ENCODE results near the gene RPP30.
"Not testable (repeated sequence)": the region's sequence is repeated elsewhere in the genome, so short reads cannot be mapped to it uniquely, and the experiment has no call there.

The RPP30 gene

DNA sequence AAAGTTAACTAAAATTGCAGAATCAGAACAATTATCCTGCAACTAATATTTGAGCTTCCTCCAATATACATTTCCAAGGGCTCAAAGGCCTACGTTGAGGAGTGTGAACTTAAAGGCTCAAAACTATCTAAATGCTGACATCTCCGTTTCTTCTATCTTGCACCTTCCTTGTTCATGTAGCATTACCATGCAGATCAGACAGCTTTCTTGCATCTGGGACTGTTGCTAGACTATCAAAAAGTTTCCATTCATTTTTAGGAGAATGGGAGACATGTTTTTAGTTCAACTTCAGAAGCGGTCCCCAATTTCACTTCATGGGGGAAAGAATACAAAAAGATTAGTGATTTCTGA, 46.2 kb downstream of the RPP30 start:
- DNase-seq, result no peak

DNA sequence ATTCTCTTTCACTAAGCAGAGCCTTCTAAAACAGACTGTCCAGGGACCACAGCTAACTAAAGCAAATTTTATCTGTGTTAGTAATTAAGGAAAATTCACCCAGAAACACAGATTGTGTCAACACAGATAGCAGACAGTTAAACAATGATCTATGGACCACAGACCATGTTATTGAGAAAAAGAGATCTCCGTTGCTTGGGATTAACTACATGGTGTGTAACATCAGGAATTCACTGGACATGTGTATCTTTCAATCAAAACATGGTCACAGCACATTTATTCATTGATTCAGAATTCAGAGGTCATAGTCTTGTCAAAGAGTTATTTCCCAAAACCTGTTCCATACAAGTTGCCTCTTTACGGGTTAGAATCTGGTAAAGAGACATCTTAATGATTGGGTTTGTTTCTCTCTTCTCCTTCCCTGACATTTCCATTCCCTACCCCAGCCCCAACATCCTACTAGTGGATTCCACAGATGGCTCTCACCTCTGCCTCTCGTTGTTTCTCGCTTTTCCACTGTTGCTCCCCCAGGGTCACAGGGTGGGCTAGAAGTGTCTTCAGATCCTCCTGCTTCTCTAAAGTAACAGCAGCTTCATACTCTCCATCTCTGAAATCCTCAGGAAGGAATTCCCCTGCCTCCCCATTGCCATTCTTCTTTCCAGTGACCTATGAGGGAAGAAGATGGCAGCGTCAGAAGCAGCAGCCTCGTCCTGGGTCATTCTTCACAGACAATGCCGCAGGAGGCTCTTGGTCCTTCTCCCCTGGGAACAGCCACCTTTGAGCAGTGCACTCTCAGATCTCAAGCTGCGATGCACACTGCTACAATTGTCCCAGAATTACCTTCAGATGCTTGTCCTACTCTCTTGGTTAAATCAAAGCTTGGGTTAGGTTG, 48.2 kb downstream of the RPP30 start:
- DNase-seq, result no peak

DNA sequence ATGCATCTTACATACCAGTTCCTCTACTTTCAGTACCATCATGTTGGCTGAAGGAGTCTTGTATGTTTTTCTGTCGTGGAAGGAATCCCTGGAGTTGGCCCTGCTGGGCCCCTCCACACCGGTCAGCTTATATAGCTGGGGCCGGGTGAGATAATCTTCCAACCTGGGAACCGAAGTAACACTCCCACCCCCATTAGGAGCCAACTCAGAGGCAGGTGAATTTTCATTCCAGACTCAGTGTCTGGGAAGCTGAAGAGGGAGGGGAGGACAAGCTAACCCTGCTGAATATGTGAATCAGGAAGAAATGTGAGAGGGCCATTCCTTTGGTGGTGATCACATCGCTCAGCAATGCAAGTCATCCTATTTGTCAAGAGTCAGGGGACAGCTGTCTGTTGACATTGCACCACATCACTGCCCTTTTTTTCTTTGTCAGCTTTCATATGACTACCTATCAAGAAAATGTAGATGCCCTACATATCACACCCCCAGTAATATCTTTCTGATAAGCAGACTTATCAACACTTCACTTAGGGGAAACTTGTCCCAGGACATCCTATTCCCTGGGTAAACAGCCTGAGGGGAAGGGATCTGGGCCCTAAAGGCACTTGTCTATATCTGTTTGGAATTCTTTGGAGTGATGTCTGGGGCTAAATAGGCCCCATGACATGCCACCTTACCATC, 49.4 kb downstream of the RPP30 start, which contains the start of gene ANKRD1:
Gene ANKRD1 (minus strand): TSS at position 102 of the 681 bp plus-strand sequence. CDS start 60 bp downstream, at position 42.
- DNase-seq, result no peak

DNA sequence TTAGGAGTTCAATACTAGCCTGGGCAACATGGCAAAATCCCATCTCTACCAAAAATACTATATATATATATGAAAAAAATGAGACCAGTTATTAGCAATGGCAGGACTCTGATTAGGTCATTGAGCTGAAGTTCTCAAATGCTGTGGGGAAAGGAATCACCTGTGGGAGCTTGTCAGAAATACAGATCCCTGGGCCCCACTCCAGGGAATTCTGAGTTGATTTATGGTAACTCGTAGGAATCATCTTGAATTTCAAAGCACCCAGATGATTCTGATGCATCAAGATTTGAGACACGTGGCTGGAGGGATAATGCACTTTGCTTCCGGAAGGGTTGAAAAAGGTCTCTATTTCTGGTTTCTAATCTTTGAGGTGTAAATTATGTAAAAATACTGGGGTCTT, 50.1 kb downstream of the RPP30 start:
- DNase-seq, result no peak

DNA sequence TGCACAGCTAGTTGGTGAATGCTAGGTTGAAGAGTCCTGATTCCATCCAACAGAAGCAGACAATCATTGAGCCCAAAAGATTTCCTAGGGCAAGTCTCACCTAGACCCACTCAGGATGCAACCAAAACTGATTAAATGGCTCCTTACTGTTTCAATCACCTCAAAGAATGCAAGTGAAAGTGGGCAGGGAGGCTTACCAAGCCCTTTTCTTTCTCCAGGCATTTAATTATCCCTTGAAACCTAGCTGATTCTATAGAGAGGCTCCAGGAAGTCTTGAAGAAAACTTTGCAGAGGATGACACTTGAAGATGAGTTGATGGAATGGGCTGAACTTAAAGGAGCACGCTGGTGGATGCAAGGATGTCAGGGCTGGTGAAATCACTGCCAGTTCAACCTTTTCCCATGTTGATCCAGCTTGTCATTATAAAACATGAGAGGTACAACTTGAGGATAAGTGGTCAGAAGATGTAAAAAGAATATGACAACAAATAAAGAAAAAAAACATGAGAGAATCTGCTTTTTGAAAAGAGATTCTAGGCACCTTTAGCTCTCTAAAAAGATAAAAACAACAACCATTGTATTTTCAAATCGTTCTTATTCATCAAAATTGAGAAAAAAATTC, 51.4 kb downstream of the RPP30 start:
- no peak for DNase-seq

DNA sequence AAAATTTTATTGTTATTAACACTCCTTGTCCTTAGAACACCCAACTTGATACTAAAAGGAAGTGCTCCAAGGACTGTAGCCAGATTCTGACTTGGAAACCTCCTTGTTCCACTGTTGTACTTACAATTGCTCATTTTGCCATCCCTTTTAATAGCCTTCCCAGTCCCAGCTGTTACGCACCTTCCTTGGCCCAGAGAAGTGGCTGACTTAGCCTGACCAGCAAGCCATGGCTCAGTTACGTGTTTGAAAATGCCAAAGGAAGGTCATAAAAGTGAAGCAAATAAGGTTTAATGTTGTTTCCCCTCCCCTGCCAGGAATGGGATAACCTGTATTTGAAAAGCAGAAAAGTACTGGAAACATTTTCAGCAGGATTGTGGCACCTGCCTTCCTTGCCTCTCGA, 52.8 kb downstream of the RPP30 start:
- DNase-seq, result no peak

DNA sequence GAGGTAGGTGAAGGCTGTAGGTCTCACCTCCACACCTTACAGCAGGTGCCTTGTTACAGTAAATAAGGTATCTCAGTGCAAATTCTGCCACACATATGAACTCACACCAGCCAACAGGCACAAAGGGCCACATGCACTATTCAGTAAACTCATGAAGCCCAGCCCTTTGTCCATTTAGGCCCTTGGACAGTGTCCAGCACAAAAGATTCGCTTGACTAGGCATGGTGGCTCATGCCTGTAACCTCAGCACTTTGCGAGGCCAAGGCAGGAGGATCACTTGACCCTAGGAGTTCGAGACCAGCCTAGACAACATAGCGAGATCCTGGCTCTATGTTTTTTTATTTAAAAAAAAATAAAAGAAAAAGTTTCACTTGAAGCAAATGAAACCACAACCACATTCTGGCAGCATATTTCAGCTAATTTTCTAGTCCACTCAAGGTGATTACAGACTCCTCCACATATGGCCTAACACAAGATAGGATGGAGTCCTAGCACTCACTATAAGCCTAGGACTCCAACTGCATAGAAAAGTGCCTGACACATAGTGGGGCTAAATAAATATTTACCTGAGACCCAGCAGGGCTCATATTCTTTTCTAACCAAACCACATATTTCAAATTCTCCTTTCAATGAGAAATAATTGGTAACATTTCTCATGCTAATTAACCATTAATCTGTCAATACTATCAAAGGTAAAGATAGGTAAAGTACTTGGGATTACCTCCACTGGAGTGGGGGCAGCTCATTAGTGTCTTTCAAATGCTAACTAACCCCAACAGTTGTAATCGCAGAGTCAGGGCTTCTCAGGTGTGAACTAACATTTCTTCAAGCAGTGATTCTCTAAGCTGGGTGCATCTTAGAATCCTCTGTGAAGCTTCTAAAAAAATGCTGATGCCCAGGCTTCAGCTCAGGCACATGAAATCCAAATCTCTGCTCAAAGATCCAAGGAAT, 53.6 kb downstream of the RPP30 start:
- DNase-seq, result no peak

DNA sequence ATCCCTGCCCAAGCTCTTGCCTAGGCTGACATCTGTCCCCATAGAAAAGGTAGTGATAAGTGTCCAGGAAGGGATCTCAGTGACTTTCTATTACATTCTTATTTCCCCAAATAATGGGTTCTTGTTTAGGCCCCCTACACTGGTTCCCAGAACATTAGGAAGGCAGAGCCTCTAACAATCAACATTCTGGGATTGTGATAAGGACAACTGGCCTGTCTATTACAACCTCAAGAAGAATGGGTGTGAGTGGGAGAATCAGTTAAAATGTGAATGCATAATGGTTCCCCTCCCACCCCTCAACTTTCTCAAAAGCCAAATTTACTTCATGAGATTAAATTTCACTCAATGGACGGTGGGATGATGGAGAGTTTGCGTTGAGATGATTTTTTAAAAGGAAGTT, 55.5 kb downstream of the RPP30 start:
- DNase-seq, result no peak

DNA sequence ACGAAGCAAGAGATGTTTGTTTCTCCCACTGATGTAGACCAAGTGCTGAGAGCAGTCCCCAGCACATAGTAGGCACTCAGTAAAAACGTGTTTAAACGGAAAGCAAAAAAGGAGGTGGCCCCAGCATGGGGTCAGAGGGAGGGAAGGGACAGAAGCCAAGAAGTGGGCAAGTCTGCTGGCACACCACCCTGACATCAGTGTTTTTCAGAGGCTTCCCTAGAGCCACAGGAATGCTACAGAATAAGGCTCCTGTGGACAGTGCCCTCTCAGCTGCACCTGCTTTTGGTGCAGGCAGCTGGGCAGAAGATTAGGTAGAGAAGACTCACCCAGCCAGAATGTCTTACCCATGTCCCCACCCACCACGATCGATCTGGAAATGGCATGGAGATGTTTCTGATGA, 57.4 kb downstream of the RPP30 start:
- no peak for DNase-seq

DNA sequence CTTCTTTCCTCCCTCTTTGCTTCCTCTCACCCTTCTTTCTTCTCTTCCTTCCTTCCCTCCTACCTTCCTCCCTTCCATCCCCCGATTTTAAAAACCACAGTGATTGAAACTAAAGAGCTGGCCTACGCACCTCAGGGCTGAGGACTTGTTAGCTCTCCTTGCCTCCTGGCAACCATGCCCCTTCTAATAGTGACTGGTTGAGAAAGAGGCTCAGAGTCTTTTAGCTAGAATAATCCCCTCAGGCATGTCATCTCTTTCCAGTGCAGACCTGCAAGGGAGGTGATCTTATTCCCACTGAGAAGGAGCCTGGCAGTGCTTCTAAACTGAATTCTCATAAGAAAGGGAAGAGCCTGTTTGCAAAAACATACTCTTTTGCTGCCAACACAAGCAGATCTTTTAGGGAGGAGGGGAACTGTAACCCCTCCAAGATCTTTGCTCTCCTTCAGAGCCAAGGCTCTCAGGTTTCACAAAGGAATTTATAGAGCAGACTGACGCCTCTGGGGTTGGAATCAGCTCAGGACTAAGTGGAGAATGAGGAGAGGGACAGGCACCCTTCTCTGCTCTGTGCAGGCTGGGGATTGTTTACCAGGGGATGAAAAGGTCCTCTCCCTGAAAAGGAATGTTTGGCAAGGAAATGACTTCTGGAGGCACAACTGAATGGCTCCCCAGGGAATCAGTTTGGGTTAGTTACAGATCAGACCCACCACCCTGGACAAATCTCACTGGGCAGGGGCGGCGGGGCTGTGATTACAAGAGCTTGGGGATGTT, 58.5 kb downstream of the RPP30 start:
- DNase-seq, result no peak

DNA sequence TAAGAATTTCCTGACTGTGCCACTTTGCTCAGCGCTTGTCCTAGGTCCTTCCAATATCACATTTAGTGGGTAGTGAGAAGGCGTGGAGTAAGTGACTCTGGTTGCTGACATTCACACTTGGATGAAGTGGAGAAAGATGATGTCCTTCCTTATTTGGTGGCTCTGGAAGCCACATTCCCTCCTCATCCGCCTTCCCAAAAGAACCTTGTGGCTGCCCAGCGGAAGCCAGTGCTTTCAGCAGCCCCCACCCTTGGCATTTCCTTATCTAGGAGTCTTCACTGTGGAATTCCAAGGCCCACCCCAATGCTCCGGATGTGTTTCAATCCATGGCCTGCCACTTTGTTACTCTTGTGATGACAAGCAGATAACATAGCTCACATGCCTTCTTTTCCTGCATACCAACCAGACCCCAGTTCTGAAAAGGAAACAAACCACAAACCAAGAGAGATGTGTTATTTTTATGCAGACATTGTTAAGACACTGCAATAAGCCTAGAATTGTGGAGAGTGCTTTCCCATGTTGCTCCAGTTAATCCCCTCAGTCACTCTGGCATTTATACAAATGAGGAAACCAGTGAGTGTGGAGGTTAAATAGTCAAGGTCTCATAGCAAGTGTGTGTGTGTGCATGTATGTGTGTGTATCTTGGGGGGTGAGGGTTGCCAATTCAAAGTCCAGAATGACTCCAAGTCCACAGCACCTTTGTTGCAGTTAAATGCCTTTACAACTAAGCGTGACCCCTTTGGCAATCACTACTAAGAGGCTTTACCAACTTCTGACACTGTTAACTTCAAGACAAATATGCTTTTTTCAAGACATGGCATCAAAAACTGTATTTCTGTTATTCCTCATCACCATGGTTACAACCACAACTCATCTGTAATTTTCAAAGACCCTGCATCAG, 59.4 kb downstream of the RPP30 start:
- DNase-seq, result no peak

DNA sequence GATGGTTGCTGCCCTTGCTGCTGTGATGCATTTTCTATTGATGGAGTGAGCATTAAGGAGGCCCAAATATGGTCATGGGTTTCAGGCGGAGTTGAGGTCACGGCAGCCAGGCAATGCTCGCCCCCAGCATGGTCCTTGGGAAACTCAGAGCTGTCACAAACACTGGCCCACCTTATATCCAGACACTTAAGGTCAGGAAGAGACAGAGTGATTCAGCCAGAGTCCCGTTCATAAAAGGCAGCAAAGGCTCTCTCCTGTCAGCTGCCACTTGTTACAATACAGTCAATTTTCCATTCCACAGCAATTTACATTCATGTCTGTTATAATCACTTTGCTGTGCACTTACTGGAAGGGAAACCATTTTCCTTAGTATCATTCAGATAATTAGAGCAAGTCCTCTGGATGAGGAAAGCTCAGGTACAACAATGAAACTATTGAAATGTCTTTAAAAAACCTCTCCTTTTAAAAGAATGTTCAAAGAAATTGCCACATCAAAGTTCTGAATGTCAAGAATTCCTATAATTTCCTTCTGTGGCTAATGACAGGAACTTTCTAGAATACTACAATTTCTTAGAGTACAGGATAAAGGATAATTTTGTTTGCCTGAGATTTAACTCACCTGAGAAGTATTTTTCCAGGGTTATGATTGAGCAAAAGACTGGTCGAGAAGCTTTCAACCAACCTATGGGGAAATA, 64.0 kb downstream of the RPP30 start:
- DNase-seq, result no peak

DNA sequence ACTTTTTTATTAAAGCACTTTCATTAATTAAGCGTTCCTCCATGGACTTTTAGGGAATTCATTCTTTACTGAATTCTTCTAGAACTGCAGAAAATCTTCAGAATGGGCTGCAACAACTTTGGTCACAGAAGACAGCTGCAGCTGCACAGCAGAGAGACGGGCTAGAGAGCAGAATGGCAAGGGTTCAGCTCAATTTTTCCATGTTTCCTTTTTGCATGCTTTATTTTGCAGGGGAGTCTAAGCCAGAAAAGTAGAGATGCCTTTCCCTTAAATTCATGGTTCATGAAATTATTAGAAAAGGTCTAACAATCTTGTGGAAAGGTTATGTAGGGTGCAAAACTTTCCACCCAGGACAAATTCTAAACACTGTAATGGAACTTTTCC, 64.5 kb downstream of the RPP30 start:
- no peak for DNase-seq

DNA sequence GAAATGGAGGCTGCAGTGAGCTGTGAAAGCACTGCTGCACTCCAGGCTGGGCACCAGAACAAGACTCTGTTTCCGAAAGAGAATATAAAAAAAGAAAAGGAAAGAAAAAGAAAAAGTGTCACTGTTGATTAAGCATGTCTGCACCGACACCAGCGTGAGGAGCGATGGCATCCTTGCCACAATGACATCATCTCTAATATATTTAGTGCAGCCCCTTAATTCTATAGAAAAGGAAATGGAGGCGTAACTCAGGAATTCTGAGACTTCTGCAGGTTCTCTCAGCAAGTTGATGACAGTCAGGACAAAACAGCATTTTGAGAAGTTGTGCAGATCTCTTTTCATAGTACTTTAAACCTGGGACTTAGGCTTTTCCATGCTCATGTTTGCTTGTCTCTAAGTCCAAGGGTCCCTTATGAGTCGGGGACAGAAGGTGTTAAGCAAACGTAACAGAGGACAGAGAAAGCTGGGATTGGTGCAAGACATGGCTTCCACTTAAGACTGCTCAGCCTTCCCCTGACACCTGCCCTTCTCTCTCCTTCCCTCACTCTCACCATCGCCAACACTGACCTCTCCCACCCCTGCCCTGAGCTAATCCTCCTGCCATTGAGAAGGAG, 66.0 kb downstream of the RPP30 start:
- no peak for DNase-seq

DNA sequence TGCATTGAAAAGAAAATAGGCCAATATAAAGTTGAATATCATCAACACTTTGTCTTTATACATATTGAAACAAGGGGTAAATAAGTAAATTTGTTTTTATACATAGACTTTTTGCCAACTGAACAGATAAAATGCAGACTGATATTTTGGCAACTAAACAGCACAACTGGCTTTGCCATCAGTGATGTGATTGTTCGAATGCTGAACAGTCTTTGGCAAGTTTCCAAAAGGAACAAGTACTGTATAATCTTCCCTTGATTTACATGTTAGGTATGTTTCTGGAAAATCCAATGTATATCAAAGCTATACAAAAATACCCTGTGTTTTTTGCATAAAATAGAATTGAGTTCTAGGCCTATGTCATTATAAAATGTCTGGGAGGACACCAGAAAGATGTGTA, 67.3 kb downstream of the RPP30 start:
- no peak for DNase-seq

DNA sequence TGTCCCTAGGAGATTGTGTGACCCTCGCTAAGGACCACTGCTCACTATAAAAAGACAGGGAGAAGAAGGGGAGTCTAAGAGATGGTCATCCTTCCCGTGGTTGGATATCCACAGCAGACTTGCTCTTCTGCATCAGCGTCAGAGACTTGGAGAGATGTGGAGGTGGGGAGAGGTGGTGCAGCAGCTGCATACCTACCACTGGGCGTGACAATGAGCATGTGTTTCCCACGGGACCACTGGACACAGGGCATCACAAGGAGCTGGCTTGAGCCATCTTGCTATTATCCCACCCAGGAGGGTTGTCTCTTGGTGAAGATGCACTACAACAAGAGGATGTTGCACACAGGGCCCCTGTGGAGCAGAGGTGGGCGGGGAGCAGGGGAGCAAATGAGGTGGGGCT, 67.9 kb downstream of the RPP30 start:
- DNase-seq, result no peak

DNA sequence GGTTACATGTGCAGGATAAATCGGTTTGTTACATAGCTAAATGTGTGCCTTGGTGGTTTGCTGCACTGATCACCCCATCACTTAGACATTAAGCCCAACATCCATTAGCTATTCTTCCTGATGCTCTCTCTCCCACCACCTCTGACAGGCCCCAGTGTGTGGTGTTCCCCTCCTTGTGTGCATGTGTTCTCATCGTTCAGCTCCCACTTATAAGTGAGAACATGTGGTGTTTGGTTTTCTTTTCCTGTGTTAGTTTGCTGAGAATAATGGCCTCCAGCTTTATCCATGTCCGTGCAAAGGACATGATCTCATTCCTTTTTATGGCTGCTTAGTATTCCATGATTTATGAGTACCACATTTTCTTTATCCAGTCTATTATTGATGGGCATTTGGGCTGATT, 71.2 kb downstream of the RPP30 start:
- not testable (repeated sequence) for DNase-seq

DNA sequence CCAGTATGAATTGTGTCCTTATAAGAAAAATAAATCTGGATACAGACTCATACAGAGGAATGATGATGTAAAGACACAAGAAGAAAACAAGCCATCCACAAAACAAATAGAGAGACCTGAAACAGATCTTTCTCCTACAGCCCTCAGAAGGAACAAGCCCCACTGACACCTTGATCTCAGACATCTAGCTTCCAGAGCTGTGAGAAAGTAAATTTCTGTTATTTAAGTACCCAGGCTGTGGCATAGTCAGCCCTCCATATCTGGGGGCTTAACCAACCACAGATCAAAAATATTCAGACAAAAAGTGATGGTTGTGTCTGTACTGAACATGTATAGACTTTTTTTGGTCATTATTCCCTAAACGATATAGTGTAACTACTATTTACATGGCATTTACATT, 73.0 kb downstream of the RPP30 start:
- no peak for DNase-seq

DNA sequence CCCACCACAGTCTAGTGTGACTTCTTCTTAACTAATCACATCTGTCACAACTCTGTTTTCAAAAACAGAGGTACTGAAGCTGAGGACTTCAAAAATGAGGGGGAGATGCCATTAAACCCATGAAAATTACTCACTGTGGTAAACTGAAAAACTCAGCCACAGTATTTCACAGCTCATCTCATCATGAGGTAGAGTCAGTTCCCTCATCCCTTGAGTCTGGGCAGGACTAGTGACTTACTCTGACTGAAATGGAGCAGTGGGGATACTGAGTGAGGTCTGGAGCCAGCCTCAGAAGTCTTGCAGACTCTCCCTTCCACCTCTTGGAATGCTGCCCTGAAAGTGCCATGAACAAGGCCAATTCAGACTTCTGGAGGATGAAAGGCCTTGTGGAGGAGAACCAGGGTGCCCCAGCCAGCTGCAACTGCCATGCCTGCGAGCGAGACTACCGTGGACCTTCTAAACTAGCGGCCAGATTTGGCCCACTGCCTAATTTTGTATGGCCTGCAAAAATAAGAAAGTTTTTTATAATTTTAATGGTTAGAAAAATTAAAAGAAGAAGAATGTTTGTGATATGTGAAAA, 73.8 kb downstream of the RPP30 start:
- no peak for DNase-seq
